HTR-8/SVneo (cell line): ENCODE results near the gene SOS1.
A peak's percentile ranks its signal among the peaks of the same experiment; 100 is the strongest.

Experiments used
- DNase-seq: peaks from one replicate; pipeline ENCODE4 v3.0.0; 2011; ENCODE audit warnings: low spot score, mixed read lengths; ENCODE audit not compliant: insufficient read length
- FAIRE-seq: peaks from 2 replicates; lab custom pipeline; 2011; peaks lifted over from hg19 to GRCh38; lab: Jason Lieb, UNC

The SOS1 gene

GRCh38 chr2:39050109-39050508, 70.7 kb downstream of the SOS1 start:
- FAIRE-seq, result no peak

GRCh38 chr2:39039072-39039471, 81.8 kb downstream of the SOS1 start:
- FAIRE-seq (no peak), DNase-seq (no peak)

More at GRCh38 chr2:39050109-39050508, 70.7 kb downstream of the SOS1 start:
- DNase-seq, result no peak

- FAIRE-seq, result no peak
- no peak for DNase-seq
Measured at GRCh38 chr2:39033980-39034379, 86.9 kb downstream of the SOS1 start.

- FAIRE-seq (no peak), DNase-seq (no peak)
Measured at GRCh38 chr2:39027421-39027820, 93.4 kb downstream of the SOS1 start.

GRCh38 chr2:39024833-39025232, 96.0 kb downstream of the SOS1 start:
- no peak for DNase-seq
- no peak for FAIRE-seq

- DNase-seq (no peak), FAIRE-seq (no peak)
Measured at GRCh38 chr2:39023649-39024048, 97.2 kb downstream of the SOS1 start.

- FAIRE-seq (peak; percentile 26), DNase-seq (no peak)
Measured at GRCh38 chr2:39022642-39023235, 98.1 kb downstream of the SOS1 start.

- no peak for DNase-seq
- FAIRE-seq, result no peak
Measured at GRCh38 chr2:39020383-39020782, 100.5 kb downstream of the SOS1 start.

GRCh38 chr2:39018638-39019037, 102.2 kb downstream of the SOS1 start:
- DNase-seq, result no peak

GRCh38 chr2:39017334-39017733, 103.5 kb downstream of the SOS1 start:
- no peak for FAIRE-seq
- no peak for DNase-seq

More at GRCh38 chr2:39018638-39019037, 102.2 kb downstream of the SOS1 start:
- no peak for FAIRE-seq

- DNase-seq, result no peak
- no peak for FAIRE-seq
Measured at GRCh38 chr2:39015424-39015823, 105.4 kb downstream of the SOS1 start.

GRCh38 chr2:39013871-39014270, 107.0 kb downstream of the SOS1 start:
- no peak for DNase-seq
- FAIRE-seq, result no peak

- DNase-seq, result no peak
- FAIRE-seq, result no peak
Measured at GRCh38 chr2:39008665-39009064, 112.2 kb downstream of the SOS1 start.

- DNase-seq, result no peak
- FAIRE-seq, result no peak
Measured at GRCh38 chr2:39007875-39008504, 112.9 kb downstream of the SOS1 start.

- FAIRE-seq (no peak), DNase-seq (no peak)
Measured at GRCh38 chr2:39000552-39000951, 120.3 kb downstream of the SOS1 start.

- FAIRE-seq (no peak), DNase-seq (peak; percentile 9)
Measured at GRCh38 chr2:38997781-38998180, 123.1 kb downstream of the SOS1 start.

GRCh38 chr2:38991899-38992298, 129.0 kb downstream of the SOS1 start:
- no peak for FAIRE-seq
- no peak for DNase-seq

- no peak for DNase-seq
- no peak for FAIRE-seq
Measured at GRCh38 chr2:38988716-38989115, 132.1 kb downstream of the SOS1 start.

GRCh38 chr2:38982498-38982897, 138.4 kb downstream of the SOS1 start:
- FAIRE-seq (no peak), DNase-seq (no peak)

GRCh38 chr2:38981670-38982357, 139.0 kb downstream of the SOS1 start:
- DNase-seq (no peak), FAIRE-seq (no peak)

- FAIRE-seq (no peak), DNase-seq (no peak)
Measured at GRCh38 chr2:38981003-38981669, 139.7 kb downstream of the SOS1 start.
